ENCODE data around the gene DRAP1. TPM values are rescaled to one million over a fixed set of nuclear protein-coding genes. Genes with fewer than 3 reads are reported as not detected.

Gene DRAP1
- total RNA-seq, 1 experiment from 2014 or later = 581 TPM

GRCh38 chr11:65871811-65872548 lies 47.2 kb upstream of the DRAP1 start:
- H3K36me3 ChIP-seq (ENCODE audit: control insufficient read depth, insufficient read depth, low read length) = no peaks in the 10 kb centered on the region
- H3K4me3 ChIP-seq (ENCODE audit: low read depth in 2 of 2, low read length in 2 of 2) = peak overlapping the region; percentile 16 to 57; a peak in 2 of 4 replicates
- DNase-seq (ENCODE audit: low read depth, low spot score) (no peak), ATAC-seq (peak; percentile 14)
- intact Hi-C loops (cut with micrococcal nuclease; ENCODE audit: unreplicated experiment) = no loop called here
- no TSS peak for BruUV-seq (replicated peaks)
- in situ Hi-C loops (cut with HindIII; ENCODE audit: low pct_unique_long_range_greater_than_20kb, low sequenced_read_pairs) = no loop called here
- TF ChIP-seq CTCF (IDR thresholded peaks at IDR 0.05) (no peak), REST (IDR thresholded peaks at IDR 0.05; ENCODE audit: insufficient read depth in 1 of 2, low read depth in 2 of 2, low read length in 1 of 2) (no peak), TCF7L2 (IDR thresholded peaks at IDR 0.05; ENCODE audit: low read depth, low read length) (no peak), SIN3A (IDR thresholded peaks at IDR 0.05; ENCODE audit: borderline replicate concordance, insufficient read depth, low read depth, low read length) (no peak), POLR2AphosphoS5 (IDR thresholded peaks at IDR 0.05; ENCODE audit: low read depth, low read length) (no peak)
- peaks cover 12% of the 10 kb centered on the region for H3K4me1 ChIP-seq (ENCODE audit: control insufficient read depth, insufficient read depth, low read length)
- ChIA-PET POLR2A (interaction anchor here (0.5 to 1.4 kb wide), 3 partner anchors 19 to 1560 kb away, joined by 3 to 11 read pairs (median 5); no protein-coding TSS in a partner anchor), CTCF (interaction anchor here (0.7 to 1.6 kb wide), 4 partner anchors 12 to 184 kb away, joined by 3 to 6 read pairs (median 4); partner anchors contain the start of gene MUS81)
- H3K9me3 ChIP-seq (ENCODE audit: control insufficient read depth, insufficient read depth, low read depth, low read length) = no peaks in the 10 kb centered on the region
- peak overlapping the region; percentile 65 for H3K27ac ChIP-seq (ENCODE audit: low read length)
- no peaks in the 10 kb centered on the region for H3K27me3 ChIP-seq (ENCODE audit: control insufficient read depth, insufficient read depth, low read length)

- Histone ChIP-seq H3K27ac (ENCODE audit: low read length) (peak within 1 kb of the TSS; percentile 86), H3K27me3 (ENCODE audit: control insufficient read depth, insufficient read depth, low read length) (no peaks in the 10 kb centered on the region), H3K4me1 (ENCODE audit: control insufficient read depth, insufficient read depth, low read length) (peaks cover 12% of the 10 kb centered on the region), H3K9me3 (ENCODE audit: control insufficient read depth, insufficient read depth, low read depth, low read length) (no peaks in the 10 kb centered on the region), H3K36me3 (ENCODE audit: control insufficient read depth, insufficient read depth, low read length) (no peaks in the 10 kb centered on the region), H3K4me3 (ENCODE audit: low read depth in 2 of 2, low read length in 2 of 2) (peak within 1 kb of the TSS; percentile 57 to 73)
- POLR2A ChIA-PET = interaction anchor here (0.5 kb wide), 1 partner anchor 1561 kb away, joined by 11 read pairs; no protein-coding TSS in a partner anchor
- BruUV-seq (replicated peaks) = TSS peak; percentile 97
- CTCF ChIA-PET = interaction anchor here (0.7 to 1.6 kb wide), 2 partner anchors 12 to 185 kb away, joined by 5 to 6 read pairs; no protein-coding TSS in a partner anchor
- in situ Hi-C loops (cut with HindIII; ENCODE audit: low pct_unique_long_range_greater_than_20kb, low sequenced_read_pairs) = no loop called here
- no peak for DNase-seq (ENCODE audit: low read depth, low spot score)
- intact Hi-C loops (cut with micrococcal nuclease; ENCODE audit: unreplicated experiment) = no loop called here
- no peak for TF ChIP-seq TCF7L2 (IDR thresholded peaks at IDR 0.05; ENCODE audit: low read depth, low read length)
- TF ChIP-seq REST (IDR thresholded peaks at IDR 0.05; ENCODE audit: insufficient read depth in 1 of 2, low read depth in 2 of 2, low read length in 1 of 2) = no peak
- 0 out of 2 replicates have a peak, but pooled peaks have one; percentile 31 for TF ChIP-seq SIN3A (IDR thresholded peaks at IDR 0.05; ENCODE audit: borderline replicate concordance, insufficient read depth, low read depth, low read length)
- peak; percentile 6 for ATAC-seq
Measured at GRCh38 chr11:65872586-65873317, 46.5 kb upstream of the DRAP1 start, which contains the start of gene EFEMP2. Gene EFEMP2 (minus strand): TSS chr11:65872800. CDS start chr11:65872354, 446 bp downstream.

Data from Panc1 (cell line).